ENCODE data around the gene MYO7A.

DNA sequence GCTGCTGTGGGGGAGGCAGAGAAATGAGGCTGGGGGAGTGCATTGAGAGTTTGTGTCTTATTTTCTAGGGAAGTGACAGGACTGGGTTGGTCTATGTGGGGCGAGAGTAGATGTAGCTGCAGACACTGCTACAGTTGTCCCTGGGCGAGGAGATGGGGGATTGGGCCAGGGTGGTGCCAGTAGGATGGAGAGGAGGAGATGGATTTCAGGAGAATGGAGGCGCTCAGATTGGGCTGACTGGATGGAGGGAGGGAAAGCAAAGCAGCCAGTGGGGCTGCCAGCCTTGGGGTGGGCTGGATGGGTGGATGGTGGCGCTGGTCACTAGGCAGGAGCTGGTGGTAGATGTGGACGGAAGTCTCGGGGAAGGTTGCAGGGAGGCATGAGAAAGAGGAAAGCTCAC, 16.1 kb upstream of the MYO7A start:
- TF ChIP-seq, protein P1, sequence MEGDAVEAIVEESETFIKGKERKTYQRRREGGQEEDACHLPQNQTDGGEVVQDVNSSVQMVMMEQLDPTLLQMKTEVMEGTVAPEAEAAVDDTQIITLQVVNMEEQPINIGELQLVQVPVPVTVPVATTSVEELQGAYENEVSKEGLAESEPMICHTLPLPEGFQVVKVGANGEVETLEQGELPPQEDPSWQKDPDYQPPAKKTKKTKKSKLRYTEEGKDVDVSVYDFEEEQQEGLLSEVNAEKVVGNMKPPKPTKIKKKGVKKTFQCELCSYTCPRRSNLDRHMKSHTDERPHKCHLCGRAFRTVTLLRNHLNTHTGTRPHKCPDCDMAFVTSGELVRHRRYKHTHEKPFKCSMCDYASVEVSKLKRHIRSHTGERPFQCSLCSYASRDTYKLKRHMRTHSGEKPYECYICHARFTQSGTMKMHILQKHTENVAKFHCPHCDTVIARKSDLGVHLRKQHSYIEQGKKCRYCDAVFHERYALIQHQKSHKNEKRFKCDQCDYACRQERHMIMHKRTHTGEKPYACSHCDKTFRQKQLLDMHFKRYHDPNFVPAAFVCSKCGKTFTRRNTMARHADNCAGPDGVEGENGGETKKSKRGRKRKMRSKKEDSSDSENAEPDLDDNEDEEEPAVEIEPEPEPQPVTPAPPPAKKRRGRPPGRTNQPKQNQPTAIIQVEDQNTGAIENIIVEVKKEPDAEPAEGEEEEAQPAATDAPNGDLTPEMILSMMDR (IDR thresholded peaks at IDR 0.05), result no peak
- TF ChIP-seq ZFX (IDR thresholded peaks at IDR 0.05; ENCODE audit: borderline replicate concordance), result no peak
